ENCODE results near the gene ABCC11.
"Not testable (repeated sequence)": the region's sequence is repeated elsewhere in the genome, so short reads cannot be mapped to it uniquely, and the experiment has no call there.

The ABCC11 gene

DNA sequence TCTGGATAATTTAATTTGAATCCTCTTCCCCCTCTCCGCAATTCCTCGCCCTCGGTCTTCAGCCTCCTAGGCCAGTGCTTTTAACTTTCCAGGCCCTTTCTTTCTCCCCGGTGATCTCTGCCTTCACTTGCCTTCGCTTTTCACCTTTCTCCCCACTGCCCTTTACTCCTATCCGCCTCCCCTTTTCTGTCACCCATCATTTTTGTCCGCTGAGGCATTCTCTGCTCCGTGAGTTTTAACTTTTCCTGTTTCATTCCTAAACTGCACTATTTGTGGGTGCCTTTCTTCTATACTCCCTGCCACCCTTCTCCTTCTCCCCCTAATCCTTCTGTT is 2.5 kb downstream of the ABCC11 start:
- Histone ChIP-seq H3K27me3 (ENCODE audit: insufficient read depth, low read length) (no peaks in the 10 kb centered on the region), H3K9ac (ENCODE audit: low read depth, low read length) (peak overlapping the region; percentile 83), H3K4me1 (ENCODE audit: insufficient read depth, low read length) (peaks cover 6% of the 10 kb centered on the region; the same call in 1 of the 2 replicates), H3K36me3 (ENCODE audit: insufficient read depth, low read depth, low read length) (no peaks in the 10 kb centered on the region), H3K4me3 (ENCODE audit: low read length) (peak overlapping the region; percentile 97), H3K9me3 (ENCODE audit: insufficient read depth, low read depth, low read length) (no peaks in the 10 kb centered on the region), H3K27ac (ENCODE audit: low read length) (no peak overlapping the region)

DNA sequence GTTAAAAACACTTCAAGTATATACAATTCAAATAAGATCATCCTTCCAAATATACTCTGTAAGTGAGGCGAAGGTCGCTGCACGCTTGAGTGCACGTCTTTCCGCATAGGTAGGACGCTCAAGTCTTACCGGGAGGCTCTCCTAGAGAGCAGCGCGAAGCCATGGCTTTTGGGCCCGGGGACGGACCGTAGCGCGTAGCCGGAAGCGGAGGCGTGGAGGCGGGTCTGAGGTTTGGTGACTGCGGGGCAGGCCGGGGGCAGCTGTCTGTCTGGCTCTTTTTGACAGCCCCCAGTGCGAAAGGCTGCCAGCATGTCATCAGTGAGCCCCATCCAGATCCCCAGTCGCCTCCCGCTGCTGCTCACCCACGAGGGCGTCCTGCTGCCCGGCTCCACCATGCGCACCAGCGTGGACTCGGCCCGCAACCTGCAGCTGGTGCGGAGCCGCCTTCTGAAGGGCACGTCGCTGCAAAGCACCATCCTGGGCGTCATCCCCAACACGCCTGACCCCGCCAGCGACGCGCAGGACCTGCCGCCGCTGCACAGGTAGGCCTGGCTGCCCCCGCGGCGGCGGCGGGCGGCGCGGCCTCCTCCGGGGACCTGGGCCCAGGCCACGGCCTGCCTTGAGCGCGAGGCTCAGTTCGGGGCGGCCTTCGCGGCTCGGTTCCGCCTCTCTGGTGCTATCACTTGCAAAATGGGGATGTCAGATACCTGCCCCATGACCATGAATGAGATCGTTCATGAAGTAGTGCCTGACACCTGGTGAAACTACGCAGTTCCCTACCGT is 3.1 kb downstream of the ABCC11 start, which contains the start of gene LONP2:
Gene LONP2, plus strand, starts transcription at position 221 of the 783 bp plus-strand sequence. Its CDS starts 89 bp downstream, at position 310.
- no peak within 1 kb of the TSS for H3K27ac ChIP-seq (ENCODE audit: low read length)
- peak within 1 kb of the TSS; percentile 83 for H3K9ac ChIP-seq (ENCODE audit: low read depth, low read length)
- peaks cover 6% of the 10 kb centered on the region; the same call in 1 of the 2 replicates for H3K4me1 ChIP-seq (ENCODE audit: insufficient read depth, low read length)
- no peaks in the 10 kb centered on the region for H3K9me3 ChIP-seq (ENCODE audit: insufficient read depth, low read depth, low read length)
- H3K27me3 ChIP-seq (ENCODE audit: insufficient read depth, low read length), result no peaks in the 10 kb centered on the region
- H3K4me3 ChIP-seq (ENCODE audit: low read length), result peak within 1 kb of the TSS; percentile 97
- H3K36me3 ChIP-seq (ENCODE audit: insufficient read depth, low read depth, low read length), result no peaks in the 10 kb centered on the region

DNA sequence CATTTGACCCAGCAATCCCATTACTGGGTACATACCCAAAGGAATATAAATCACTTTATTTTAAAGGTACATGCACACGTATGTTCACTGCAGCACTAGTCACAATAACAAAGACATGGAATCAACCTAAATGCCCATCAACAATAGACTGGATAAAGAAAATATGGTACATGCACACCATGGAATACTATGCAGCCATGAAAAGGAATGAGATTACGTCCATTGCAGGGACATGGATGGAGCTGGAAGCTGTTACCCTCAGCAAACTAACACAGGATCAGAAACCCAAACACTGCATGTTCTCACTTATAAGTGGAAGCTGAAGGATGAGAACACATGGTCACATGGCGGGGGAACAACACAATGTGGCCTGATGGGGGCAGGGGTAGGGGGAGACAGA is 7.2 kb downstream of the ABCC11 start:
- H3K27me3 ChIP-seq (ENCODE audit: insufficient read depth, low read length); H3K4me1 ChIP-seq (ENCODE audit: insufficient read depth, low read length); H3K27ac ChIP-seq (ENCODE audit: low read length); H3K36me3 ChIP-seq (ENCODE audit: insufficient read depth, low read depth, low read length); H3K9ac ChIP-seq (ENCODE audit: low read depth, low read length); H3K9me3 ChIP-seq (ENCODE audit: insufficient read depth, low read depth, low read length); H3K4me3 ChIP-seq (ENCODE audit: low read length): not testable (repeated sequence)

DNA sequence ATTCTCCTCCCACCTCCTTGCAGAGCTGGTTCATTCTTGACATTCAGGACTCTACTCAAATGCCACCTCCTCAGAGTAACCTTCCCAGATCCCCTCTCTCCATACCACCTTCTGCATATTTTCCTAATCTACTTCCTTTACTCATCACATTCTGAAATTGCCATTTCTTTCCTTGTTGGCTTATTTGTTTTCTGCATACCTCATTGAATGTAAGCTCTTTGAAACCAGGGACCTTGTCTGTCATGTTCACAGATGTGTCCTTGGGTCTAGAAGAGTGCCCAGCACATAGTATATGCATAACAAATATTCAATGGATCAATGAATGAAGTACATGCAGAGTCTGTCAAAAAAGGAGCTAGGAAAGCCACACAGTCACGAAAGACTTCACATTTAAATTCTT is 11.1 kb downstream of the ABCC11 start:
- Histone ChIP-seq H3K4me1 (ENCODE audit: insufficient read depth, low read length) (peaks cover 8% of the 10 kb centered on the region), H3K4me3 (ENCODE audit: low read length) (no peak overlapping the region), H3K27ac (ENCODE audit: low read length) (no peak overlapping the region), H3K27me3 (ENCODE audit: insufficient read depth, low read length) (no peaks in the 10 kb centered on the region), H3K9ac (ENCODE audit: low read depth, low read length) (no peak overlapping the region), H3K9me3 (ENCODE audit: insufficient read depth, low read depth, low read length) (no peaks in the 10 kb centered on the region), H3K36me3 (ENCODE audit: insufficient read depth, low read depth, low read length) (no peaks in the 10 kb centered on the region)

DNA sequence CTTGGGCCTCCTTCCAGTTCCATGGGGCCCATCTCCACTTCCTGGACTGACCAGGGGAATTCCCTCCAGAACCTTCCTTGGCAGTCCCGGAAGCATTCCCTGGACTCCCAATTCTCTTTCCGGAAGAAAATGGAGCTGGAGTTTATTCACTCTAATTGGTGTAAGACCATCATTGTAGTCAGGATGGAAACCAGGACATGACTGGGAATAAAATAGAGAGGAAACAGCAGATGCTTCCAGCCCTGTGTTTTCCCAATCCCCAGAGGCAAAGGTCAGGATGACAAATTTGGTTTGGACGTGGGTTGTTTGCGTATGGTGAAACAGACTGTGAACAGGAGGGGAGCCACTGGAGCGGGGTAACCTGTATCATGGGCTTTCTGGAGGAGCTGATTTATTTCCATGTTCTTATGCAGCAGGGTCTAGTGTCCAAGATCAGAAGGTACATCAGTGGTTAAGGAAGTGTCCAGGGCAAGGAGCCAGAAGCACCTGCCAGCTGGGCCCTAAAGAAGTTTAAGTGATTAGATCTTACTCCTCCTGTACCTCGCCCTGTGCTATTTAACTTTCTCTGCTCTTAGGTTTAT is 11.7 kb downstream of the ABCC11 start:
- Histone ChIP-seq H3K9me3 (ENCODE audit: insufficient read depth, low read depth, low read length) (no peaks in the 10 kb centered on the region), H3K27ac (ENCODE audit: low read length) (no peak overlapping the region), H3K9ac (ENCODE audit: low read depth, low read length) (no peak overlapping the region), H3K27me3 (ENCODE audit: insufficient read depth, low read length) (no peaks in the 10 kb centered on the region), H3K36me3 (ENCODE audit: insufficient read depth, low read depth, low read length) (no peaks in the 10 kb centered on the region), H3K4me1 (ENCODE audit: insufficient read depth, low read length) (peaks cover 8% of the 10 kb centered on the region), H3K4me3 (ENCODE audit: low read length) (no peak overlapping the region)

DNA sequence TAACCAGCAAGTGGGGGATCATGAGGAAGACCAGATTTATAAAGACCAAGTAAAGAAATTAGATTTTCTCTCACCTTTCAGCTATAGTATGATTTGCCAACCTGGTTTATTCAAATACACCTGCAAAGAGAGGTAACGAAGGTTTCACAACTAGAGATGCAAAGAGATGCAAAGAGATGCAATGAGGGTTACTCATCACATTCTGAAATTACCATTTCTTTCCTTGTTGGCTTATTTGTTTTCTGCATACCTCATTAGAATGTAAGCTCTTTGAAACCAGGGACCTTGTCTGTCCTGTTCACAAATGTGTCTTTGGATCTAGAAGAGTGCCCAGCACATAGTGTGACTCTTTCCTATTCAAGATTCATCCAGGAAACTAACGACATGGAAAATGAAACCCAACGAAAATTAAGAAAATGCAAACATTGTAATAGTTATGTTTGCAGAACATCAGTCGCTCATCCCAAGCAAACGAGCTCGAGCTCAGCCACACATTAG is 12.2 kb downstream of the ABCC11 start:
- peaks cover 8% of the 10 kb centered on the region for H3K4me1 ChIP-seq (ENCODE audit: insufficient read depth, low read length)
- no peaks in the 10 kb centered on the region for H3K27me3 ChIP-seq (ENCODE audit: insufficient read depth, low read length)
- H3K36me3 ChIP-seq (ENCODE audit: insufficient read depth, low read depth, low read length), result no peaks in the 10 kb centered on the region

DNA sequence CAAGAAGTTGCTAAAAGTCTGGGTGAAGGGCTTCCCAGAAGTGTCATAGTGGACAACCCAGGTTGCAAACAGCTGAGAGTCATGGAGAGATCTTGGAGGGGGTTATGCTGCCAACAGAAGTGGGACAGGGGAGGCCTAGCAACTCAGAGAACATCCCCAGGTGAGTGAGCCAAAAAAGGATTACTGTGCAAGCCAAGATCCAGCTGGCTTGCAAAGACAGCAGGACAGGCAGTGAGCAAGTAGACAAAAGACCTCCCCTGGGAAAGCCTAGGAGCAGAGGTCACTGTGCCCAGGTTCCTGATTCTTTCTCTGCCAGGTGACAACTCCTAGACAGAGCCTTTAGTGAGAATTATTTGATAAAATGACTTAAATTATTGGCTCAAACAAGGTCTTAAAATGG is 12.7 kb downstream of the ABCC11 start:
- H3K36me3 ChIP-seq (ENCODE audit: insufficient read depth, low read depth, low read length), result no peaks in the 10 kb centered on the region
- no peaks in the 10 kb centered on the region for H3K27me3 ChIP-seq (ENCODE audit: insufficient read depth, low read length)
- H3K9me3 ChIP-seq (ENCODE audit: insufficient read depth, low read depth, low read length), result no peaks in the 10 kb centered on the region
- peaks cover 8% of the 10 kb centered on the region for H3K4me1 ChIP-seq (ENCODE audit: insufficient read depth, low read length)
- H3K27ac ChIP-seq (ENCODE audit: low read length), result no peak overlapping the region
- no peak overlapping the region for H3K4me3 ChIP-seq (ENCODE audit: low read length)
- no peak overlapping the region for H3K9ac ChIP-seq (ENCODE audit: low read depth, low read length)

More for the DNA sequence above, 12.2 kb downstream of the ABCC11 start:
- no peak overlapping the region for H3K9ac ChIP-seq (ENCODE audit: low read depth, low read length)
- no peak overlapping the region for H3K27ac ChIP-seq (ENCODE audit: low read length)
- no peaks in the 10 kb centered on the region for H3K9me3 ChIP-seq (ENCODE audit: insufficient read depth, low read depth, low read length)
- no peak overlapping the region for H3K4me3 ChIP-seq (ENCODE audit: low read length)

DNA sequence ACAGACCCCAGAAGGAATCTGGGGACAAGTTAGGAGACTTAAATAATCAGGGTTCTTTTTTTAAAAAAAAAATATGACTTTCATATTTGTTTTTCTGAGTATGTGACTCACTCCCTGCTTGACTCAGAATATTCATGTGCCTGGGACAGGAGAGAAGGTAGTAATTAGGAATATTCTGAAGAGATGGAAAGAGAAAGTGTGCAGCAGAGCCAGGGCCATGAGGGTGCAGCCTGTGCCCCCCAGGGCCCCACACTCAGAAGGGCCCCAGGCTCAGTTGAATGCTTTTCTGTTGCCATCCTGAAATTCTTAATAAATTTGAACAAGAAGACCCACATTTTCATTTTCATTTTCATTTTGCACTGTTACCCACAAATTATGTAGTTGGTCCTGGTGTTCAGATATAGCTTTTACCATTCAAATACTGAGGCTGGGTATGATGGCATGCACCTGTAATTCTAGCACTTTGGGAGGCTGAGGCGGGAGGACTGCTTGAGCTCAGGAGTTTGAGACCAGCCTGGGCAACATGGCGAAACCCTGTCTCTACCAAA is 14.8 kb downstream of the ABCC11 start:
- Histone ChIP-seq H3K9me3 (ENCODE audit: insufficient read depth, low read depth, low read length) (no peaks in the 10 kb centered on the region), H3K27ac (ENCODE audit: low read length) (no peak overlapping the region), H3K4me3 (ENCODE audit: low read length) (no peak overlapping the region), H3K36me3 (ENCODE audit: insufficient read depth, low read depth, low read length) (no peaks in the 10 kb centered on the region), H3K27me3 (ENCODE audit: insufficient read depth, low read length) (no peaks in the 10 kb centered on the region), H3K4me1 (ENCODE audit: insufficient read depth, low read length) (peaks cover 8% of the 10 kb centered on the region), H3K9ac (ENCODE audit: low read depth, low read length) (no peak overlapping the region)

DNA sequence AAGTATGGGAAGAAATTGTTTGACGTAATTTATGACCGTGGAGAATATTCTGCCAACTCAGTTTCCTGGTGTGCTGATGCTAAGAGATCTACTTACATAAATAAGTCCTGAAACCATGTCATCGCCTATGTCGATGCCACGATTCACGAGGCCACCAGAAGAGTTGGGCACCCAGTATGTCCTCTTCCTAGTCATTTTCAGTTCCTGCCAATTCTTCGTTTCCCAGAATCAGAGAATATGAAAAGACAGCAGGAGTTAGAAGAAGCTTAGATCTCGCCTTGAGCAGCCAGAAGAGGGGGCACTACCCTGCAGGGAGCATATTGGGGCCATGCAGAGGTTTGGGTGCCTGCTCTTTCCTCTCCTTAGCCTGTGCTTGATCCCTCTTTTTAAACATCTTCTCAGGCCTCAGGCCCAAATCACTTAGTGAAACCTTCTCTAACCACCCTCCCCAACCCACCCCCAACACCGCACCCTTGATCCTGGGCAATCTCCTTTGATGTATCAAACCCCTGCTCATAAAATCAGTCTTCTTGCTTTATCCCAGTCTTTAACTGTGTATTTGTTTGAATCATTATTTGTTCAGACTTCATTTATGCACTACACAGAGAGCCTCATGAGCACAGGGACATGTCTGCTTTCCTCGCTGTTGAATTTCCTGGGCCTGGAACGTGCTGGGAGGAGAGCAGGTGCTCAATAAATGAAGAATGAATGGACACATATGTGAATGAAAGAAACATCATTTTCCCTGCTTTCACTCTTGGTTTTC is 15.4 kb downstream of the ABCC11 start:
- no peaks in the 10 kb centered on the region for H3K27me3 ChIP-seq (ENCODE audit: insufficient read depth, low read length)
- no peaks in the 10 kb centered on the region for H3K36me3 ChIP-seq (ENCODE audit: insufficient read depth, low read depth, low read length)
- no peak overlapping the region for H3K27ac ChIP-seq (ENCODE audit: low read length)
- H3K9me3 ChIP-seq (ENCODE audit: insufficient read depth, low read depth, low read length), result no peaks in the 10 kb centered on the region
- peaks cover 8% of the 10 kb centered on the region for H3K4me1 ChIP-seq (ENCODE audit: insufficient read depth, low read length)
- H3K9ac ChIP-seq (ENCODE audit: low read depth, low read length), result no peak overlapping the region
- H3K4me3 ChIP-seq (ENCODE audit: low read length), result no peak overlapping the region

DNA sequence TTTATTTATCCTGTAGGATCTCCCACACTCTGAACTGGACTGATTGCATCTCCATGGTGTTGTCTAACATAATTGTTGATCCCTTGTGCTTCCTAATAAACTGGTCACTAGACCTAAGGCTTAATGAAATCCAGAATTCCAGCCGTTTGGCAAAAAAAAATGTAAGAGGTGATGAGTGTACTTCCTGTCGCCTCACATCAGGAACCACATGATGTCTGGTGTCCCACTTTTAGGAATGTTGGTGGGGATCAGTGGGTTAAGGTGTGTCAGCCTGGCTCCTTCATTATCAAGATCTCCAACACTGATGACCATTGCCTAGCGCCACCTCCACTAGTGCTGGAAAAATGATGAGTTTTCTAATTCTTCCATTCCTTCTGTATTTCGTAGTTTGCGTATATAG is 21.9 kb downstream of the ABCC11 start:
- Histone ChIP-seq H3K4me1 (ENCODE audit: insufficient read depth, low read length) (no peaks in the 10 kb centered on the region), H3K36me3 (ENCODE audit: insufficient read depth, low read depth, low read length) (no peaks in the 10 kb centered on the region), H3K9ac (ENCODE audit: low read depth, low read length) (no peak overlapping the region), H3K4me3 (ENCODE audit: low read length) (no peak overlapping the region), H3K27ac (ENCODE audit: low read length) (no peak overlapping the region), H3K27me3 (ENCODE audit: insufficient read depth, low read length) (no peaks in the 10 kb centered on the region), H3K9me3 (ENCODE audit: insufficient read depth, low read depth, low read length) (no peaks in the 10 kb centered on the region)

DNA sequence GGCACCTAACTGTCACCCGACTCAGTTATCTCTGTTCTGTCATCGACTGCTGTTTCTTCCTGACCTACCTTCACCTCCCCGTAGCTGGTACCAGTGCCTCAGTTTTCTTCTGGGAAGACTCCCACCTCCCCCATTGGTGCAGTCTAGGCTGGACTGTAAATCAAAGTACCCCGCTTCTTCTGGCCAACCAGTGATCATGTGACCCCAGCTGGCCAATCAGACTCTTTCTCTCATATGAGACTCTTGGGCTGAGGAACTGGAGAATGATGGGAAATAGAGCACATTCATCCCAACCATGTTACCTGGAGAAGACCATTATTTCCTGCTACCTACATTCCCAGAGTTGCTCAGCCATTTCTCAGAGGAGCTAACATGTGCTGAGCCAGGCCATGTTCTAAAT is 23.8 kb downstream of the ABCC11 start:
- Histone ChIP-seq H3K4me1 (ENCODE audit: insufficient read depth, low read length) (no peaks in the 10 kb centered on the region), H3K27ac (ENCODE audit: low read length) (no peak overlapping the region), H3K4me3 (ENCODE audit: low read length) (no peak overlapping the region), H3K27me3 (ENCODE audit: insufficient read depth, low read length) (no peaks in the 10 kb centered on the region), H3K9ac (ENCODE audit: low read depth, low read length) (no peak overlapping the region), H3K36me3 (ENCODE audit: insufficient read depth, low read depth, low read length) (no peaks in the 10 kb centered on the region), H3K9me3 (ENCODE audit: insufficient read depth, low read depth, low read length) (no peaks in the 10 kb centered on the region)
